GM20000 (cell line): ENCODE data around the gene UBR2.

Source experiments
- DNase-seq: peaks from one replicate; pipeline ENCODE4 v3.0.0; 2012; ENCODE audit warnings: low spot score
- TF ChIP-seq, protein P1 (sequence below): IDR thresholded peaks from 2 replicates; pipeline ENCODE4 v1.5.1; 2012; ENCODE audit warnings: mild to moderate bottlenecking, control low read depth; ENCODE audit errors: extremely low read depth, missing control alignments

The UBR2 gene

DNA sequence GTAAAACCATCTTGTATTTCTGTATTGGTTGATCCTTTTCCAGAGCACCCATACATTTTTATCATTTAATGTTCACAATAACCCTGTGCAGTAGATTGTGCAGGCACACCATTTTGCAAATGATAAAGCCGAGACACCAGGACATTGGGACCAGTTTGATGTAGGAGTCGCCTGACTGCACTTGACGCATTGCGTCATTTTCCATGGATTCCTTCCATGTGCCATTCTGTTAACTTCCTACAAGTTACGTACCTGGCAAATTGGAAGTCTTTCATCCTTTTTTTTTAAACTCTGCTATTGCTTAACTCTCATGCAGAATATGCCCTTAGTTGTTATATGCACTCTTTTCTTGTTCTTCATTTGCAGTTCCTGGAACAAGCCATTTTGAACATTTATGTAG, 115.5 kb downstream of the UBR2 start:
- DNase-seq = no peak

DNA sequence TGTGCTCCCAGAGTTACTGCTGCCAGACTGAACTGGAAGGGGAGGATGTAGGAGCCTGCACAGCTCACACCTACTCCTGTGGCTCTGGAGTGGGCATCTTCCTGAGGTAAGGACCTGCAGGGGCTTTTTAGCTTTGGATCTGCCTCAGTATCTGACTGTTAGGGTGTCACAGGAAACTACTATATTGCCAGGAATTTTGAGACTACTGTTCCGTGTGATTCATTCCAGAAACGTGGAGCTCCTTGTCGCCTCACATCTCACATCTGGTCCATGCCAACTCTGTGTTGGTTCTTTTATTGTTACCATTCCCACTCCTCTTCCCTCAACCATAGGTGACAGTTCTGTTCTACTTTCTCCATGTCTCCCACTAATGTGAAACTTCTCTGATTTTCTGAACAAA, 124.5 kb downstream of the UBR2 start:
- TF ChIP-seq, protein P1, sequence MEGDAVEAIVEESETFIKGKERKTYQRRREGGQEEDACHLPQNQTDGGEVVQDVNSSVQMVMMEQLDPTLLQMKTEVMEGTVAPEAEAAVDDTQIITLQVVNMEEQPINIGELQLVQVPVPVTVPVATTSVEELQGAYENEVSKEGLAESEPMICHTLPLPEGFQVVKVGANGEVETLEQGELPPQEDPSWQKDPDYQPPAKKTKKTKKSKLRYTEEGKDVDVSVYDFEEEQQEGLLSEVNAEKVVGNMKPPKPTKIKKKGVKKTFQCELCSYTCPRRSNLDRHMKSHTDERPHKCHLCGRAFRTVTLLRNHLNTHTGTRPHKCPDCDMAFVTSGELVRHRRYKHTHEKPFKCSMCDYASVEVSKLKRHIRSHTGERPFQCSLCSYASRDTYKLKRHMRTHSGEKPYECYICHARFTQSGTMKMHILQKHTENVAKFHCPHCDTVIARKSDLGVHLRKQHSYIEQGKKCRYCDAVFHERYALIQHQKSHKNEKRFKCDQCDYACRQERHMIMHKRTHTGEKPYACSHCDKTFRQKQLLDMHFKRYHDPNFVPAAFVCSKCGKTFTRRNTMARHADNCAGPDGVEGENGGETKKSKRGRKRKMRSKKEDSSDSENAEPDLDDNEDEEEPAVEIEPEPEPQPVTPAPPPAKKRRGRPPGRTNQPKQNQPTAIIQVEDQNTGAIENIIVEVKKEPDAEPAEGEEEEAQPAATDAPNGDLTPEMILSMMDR = no peak
- no peak for DNase-seq

More for the DNA sequence above, 115.5 kb downstream of the UBR2 start:
- TF ChIP-seq, protein P1 = no peak

DNA sequence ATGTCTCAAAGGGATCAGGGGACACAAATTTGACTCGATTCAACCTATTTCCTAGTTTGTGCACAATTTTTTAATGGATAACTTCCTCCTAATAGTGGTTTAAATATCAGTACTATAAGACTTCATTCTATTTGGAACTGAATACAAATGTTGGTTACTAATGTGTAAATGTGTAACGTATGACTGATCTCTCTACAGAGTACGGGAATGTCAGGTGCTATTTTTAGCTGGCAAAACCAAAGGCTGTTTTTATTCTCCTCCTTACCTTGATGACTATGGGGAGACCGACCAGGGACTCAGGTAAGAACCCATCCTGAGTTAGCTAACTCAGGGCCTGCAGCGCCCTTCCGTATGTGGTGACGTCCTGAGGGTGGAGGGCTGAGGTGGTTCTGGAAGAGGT, 125.5 kb downstream of the UBR2 start:
- TF ChIP-seq, protein P1 = no peak
- DNase-seq = no peak

- TF ChIP-seq, protein P1 = no peak
Measured at GRCh38 chr6:42690151-42690702, 126.4 kb downstream of the UBR2 start.

GRCh38 chr6:42690872-42691271, 127.0 kb downstream of the UBR2 start:
- TF ChIP-seq, protein P1 = no peak
- no peak for DNase-seq

More at GRCh38 chr6:42690151-42690702, 126.4 kb downstream of the UBR2 start:
- DNase-seq = no peak

DNA sequence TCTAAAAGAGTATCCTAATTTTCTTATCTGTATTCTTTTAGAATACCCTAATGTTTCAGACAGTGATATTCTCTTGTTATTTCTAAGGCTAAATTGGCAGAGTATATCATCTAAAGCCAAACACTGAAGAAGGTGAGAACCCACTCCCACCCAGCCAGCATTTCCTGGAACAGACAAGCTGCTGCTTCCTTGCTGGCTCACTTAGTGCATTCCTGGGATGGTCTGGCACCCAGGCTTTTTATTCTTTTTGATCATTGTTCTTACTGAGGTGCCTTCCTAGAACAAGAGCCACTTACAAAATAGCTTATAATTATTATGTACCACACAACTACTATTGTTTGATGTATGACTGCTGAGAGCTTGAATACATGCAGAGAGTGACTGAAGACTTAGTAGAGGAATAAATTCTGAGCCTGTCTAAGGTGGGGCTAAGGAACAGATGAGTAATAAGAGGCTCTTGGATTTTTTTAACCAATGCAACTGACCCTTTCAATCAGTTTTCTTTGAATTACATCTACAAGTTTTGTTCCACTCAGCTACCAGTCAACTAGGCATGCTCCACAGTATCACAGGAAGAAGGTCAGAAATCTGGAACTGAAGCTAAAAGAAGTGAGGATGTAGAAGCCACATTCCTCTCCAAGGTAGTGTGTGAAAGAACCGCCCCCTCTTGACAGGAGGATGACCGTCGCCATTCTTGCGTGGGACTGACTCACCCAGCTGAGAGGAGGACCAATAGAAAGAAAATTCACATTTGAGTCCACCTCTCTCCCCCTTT, 128.5 kb downstream of the UBR2 start:
- no peak for DNase-seq
- TF ChIP-seq, protein P1 = no peak

DNA sequence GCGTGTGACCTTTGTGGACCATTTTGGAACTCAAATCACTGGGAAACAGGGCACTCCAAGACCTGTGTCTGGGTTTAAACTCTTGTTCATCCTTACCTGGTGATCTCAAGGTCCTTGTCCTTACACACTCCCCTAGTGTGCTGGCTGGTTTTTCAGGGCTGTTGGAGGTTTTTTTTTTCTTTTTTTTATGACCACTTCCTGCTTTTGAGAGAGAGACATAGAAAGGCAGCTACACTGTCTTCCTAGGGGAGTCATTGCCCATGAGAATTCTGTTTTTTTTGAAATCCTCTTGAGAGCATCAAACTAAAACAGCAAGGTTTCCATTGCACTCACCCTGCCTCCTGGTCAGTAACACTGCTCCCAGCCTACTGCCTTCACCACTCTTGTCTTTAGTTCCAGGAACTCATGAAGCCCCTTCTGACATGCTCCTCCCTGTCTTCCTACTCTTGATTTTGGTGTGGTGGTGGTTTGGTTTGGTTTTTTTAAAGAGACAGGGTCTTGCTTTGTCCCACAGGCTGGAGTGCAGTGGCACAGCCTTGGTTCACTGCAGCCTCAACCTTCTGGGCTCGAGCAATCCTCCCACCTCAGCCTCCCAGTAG, 130.0 kb downstream of the UBR2 start:
- DNase-seq = no peak

More for the DNA sequence above, 130.0 kb downstream of the UBR2 start:
- TF ChIP-seq, protein P1 = no peak
